HepG2 (cell line): ENCODE results near the gene SYCE3. TPM values are rescaled to one million over a fixed set of nuclear protein-coding genes. Genes with fewer than 3 reads are reported as not detected.

Experiments used
- IKZF4 ChIP-seq: sonication (generic); formaldehyde crosslinking; IDR thresholded peaks from 2 replicates; pipeline ENCODE4 v1.5.1; 2020; ENCODE audit warnings: borderline replicate concordance, mild to moderate bottlenecking, low read depth, missing genetic modification reagents; ENCODE audit errors: not compliant biosample characterization
- LCORL ChIP-seq, 2 experiments: fragments of 450-650 bp in 1 of 2; sonication (generic) in 1 of 2; formaldehyde crosslinking in 1 of 2; IDR thresholded peaks; 2 replicates each; pipeline versions ENCODE4 v1.5.0 to v1.6.1; 2017 to 2020; ENCODE audit warnings: antibody characterized with exemption in 1 of 2, missing genetic modification reagents in 1 of 2
- MBD4 ChIP-seq: IDR thresholded peaks from 2 replicates; pipeline ENCODE4 v1.6.1; 2012; ENCODE audit warnings: low read length, inconsistent platforms, borderline replicate concordance
- MTA1 ChIP-seq: sonication (generic); formaldehyde crosslinking; IDR thresholded peaks from 2 replicates; pipeline ENCODE4 v1.4.0; 2020; ENCODE audit warnings: missing genetic modification reagents, mild to moderate bottlenecking, borderline replicate concordance
- NFKBIZ ChIP-seq: IDR thresholded peaks from 2 replicates; pipeline ENCODE4 v1.6.1; 2018; ENCODE audit warnings: missing genetic modification reagents, missing compliant biosample characterization
- U2AF2 ChIP-seq: fragments of 200-400 bp; formaldehyde crosslinking; IDR thresholded peaks from 2 replicates; pipeline ENCODE4 v1.6.1; 2017; ENCODE audit warnings: low read depth, mild to moderate bottlenecking, low read length
- ZKSCAN1 ChIP-seq: fragments of 150-350 bp; IDR thresholded peaks from 2 replicates; pipeline ENCODE4 v1.6.1; 2014; ENCODE audit warnings: low read length
- ZNF354B ChIP-seq: sonication (generic); formaldehyde crosslinking; IDR thresholded peaks from 2 replicates; pipeline ENCODE4 v1.8.0; 2022; ENCODE audit warnings: mild to moderate bottlenecking, missing genetic modification reagents
- ZNF557 ChIP-seq: sonication (generic); formaldehyde crosslinking; IDR thresholded peaks from 2 replicates; pipeline ENCODE4 v1.4.0; 2020; ENCODE audit warnings: missing genetic modification reagents
- ZNF878 ChIP-seq: sonication (generic); formaldehyde crosslinking; IDR thresholded peaks from 2 replicates; pipeline ENCODE4 v1.8.1; 2023; ENCODE audit warnings: mild to moderate bottlenecking, missing genetic modification reagents, moderate library complexity
- polyA plus RNA-seq, 8 experiments: library from polyadenylated mRNA; depleted of rRNA in 3 of 8; stranded (reverse) in 7 of 8; unstranded in 1 of 8; fragments of >200 nt; fragmentation: Illumina TruSeq in 4 of 8; extraction: Trizol in 4 of 8; gene quantifications; 2 replicates each; pipeline versions ENCODE4 v1.2.1 to v1.2.3, GENCODE V29; 2011 to 2016; ENCODE audit warnings: low read depth in 4 of 8, missing spikeins in 1 of 8, mixed read lengths in 1 of 8; ENCODE audit not compliant: insufficient read depth in 1 of 8
- total RNA-seq, 5 experiments: library from RNA; depleted of rRNA; stranded (reverse); fragments of >200 nt; fragmentation: Illumina TruSeq; extraction: Trizol; gene quantifications; 2 replicates each; pipeline ENCODE4 v1.2.3, GENCODE V29; 2016; ENCODE audit warnings: low read depth in 1 of 5
- TF ChIP-seq, protein P1 (sequence below), 2 experiments: sonication (generic) in 1 of 2; formaldehyde crosslinking in 1 of 2; IDR thresholded peaks; 2 replicates each; pipeline versions ENCODE4 v1.6.1 to v1.9.0; 2014 to 2022; ENCODE audit warnings: antibody characterized with exemption in 1 of 2, borderline replicate concordance in 1 of 2, inconsistent platforms in 1 of 2, low read depth in 1 of 2, missing genetic modification reagents in 1 of 2
- TF ChIP-seq, protein P2 (sequence below): sonication (generic); formaldehyde crosslinking; IDR thresholded peaks from 2 replicates; pipeline ENCODE4 v1.8.0; 2022; ENCODE audit warnings: mild to moderate bottlenecking, missing genetic modification reagents; ENCODE audit not compliant: insufficient replicate concordance
- TF ChIP-seq, protein P3 (sequence below): sonication (generic); formaldehyde crosslinking; IDR thresholded peaks from 2 replicates; pipeline ENCODE4 v1.4.0; 2020; ENCODE audit warnings: mild to moderate bottlenecking, missing genetic modification reagents, borderline replicate concordance
- TF ChIP-seq, protein P4 (sequence below): sonication (generic); formaldehyde crosslinking; IDR thresholded peaks from 2 replicates; pipeline ENCODE4 v1.4.0; 2020; ENCODE audit warnings: mild to moderate bottlenecking, missing genetic modification reagents, borderline replicate concordance

SYCE3 gene
- total and polyA plus RNA-seq, 2 of the 13 experiments (the other 11 are each of a cell fraction or from before 2014, with no cell fraction given), result not detected

DNA sequence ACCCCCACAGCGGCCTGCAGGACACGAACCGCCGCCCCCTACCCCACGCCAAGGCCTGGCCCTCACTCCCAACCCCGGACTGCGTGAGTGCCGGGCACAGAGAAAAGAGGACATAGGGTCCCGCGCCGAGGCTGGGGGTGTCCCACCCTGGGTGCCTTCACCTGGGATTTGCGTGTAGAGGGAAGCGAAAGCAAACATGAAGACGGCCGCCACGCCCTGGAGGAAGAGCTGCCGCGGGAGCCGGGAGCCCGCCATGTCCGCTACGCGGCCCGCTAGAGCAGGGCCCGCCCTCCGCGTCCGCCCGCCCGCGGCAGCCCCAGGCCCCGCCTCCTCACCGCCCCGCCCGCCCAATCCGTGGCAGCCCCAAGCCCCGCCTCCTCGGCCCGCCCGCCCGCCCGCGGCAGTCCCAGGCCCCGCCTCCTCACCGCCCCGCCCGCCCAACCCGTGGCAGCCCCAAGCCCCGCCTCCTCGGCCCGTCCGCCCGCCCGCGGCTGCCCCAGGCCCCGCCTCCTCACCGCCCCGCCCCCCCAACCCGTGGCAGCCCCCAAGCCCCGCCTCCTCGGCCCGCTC, 55.2 kb downstream of the SYCE3 start, which contains the start of gene LMF2 (continued):
- TF ChIP-seq, protein P1, sequence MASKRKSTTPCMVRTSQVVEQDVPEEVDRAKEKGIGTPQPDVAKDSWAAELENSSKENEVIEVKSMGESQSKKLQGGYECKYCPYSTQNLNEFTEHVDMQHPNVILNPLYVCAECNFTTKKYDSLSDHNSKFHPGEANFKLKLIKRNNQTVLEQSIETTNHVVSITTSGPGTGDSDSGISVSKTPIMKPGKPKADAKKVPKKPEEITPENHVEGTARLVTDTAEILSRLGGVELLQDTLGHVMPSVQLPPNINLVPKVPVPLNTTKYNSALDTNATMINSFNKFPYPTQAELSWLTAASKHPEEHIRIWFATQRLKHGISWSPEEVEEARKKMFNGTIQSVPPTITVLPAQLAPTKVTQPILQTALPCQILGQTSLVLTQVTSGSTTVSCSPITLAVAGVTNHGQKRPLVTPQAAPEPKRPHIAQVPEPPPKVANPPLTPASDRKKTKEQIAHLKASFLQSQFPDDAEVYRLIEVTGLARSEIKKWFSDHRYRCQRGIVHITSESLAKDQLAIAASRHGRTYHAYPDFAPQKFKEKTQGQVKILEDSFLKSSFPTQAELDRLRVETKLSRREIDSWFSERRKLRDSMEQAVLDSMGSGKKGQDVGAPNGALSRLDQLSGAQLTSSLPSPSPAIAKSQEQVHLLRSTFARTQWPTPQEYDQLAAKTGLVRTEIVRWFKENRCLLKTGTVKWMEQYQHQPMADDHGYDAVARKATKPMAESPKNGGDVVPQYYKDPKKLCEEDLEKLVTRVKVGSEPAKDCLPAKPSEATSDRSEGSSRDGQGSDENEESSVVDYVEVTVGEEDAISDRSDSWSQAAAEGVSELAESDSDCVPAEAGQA (IDR thresholded peaks at IDR 0.05; ENCODE audit: low read depth), result no peak
- TF ChIP-seq, protein P1 (CRISPR knock-in tag; IDR thresholded peaks at IDR 0.05; ENCODE audit: borderline replicate concordance), result no peak
- TF ChIP-seq ZNF878 (CRISPR knock-in tag) (no peak), U2AF2 (no peak), NFKBIZ (no peak), MTA1 (no peak), LCORL (IDR thresholded peaks at IDR 0.05) (no peak), LCORL (CRISPR knock-in tag; IDR thresholded peaks at IDR 0.05) (no peak), ZNF557 (CRISPR knock-in tag) (no peak), ZNF354B (no peak), ZKSCAN1 (no peak), IKZF4 (no peak), MBD4 (no peak)
- TF ChIP-seq, protein P2, sequence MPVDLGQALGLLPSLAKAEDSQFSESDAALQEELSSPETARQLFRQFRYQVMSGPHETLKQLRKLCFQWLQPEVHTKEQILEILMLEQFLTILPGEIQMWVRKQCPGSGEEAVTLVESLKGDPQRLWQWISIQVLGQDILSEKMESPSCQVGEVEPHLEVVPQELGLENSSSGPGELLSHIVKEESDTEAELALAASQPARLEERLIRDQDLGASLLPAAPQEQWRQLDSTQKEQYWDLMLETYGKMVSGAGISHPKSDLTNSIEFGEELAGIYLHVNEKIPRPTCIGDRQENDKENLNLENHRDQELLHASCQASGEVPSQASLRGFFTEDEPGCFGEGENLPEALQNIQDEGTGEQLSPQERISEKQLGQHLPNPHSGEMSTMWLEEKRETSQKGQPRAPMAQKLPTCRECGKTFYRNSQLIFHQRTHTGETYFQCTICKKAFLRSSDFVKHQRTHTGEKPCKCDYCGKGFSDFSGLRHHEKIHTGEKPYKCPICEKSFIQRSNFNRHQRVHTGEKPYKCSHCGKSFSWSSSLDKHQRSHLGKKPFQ (CRISPR knock-in tag), result no peak
- TF ChIP-seq, protein P3, sequence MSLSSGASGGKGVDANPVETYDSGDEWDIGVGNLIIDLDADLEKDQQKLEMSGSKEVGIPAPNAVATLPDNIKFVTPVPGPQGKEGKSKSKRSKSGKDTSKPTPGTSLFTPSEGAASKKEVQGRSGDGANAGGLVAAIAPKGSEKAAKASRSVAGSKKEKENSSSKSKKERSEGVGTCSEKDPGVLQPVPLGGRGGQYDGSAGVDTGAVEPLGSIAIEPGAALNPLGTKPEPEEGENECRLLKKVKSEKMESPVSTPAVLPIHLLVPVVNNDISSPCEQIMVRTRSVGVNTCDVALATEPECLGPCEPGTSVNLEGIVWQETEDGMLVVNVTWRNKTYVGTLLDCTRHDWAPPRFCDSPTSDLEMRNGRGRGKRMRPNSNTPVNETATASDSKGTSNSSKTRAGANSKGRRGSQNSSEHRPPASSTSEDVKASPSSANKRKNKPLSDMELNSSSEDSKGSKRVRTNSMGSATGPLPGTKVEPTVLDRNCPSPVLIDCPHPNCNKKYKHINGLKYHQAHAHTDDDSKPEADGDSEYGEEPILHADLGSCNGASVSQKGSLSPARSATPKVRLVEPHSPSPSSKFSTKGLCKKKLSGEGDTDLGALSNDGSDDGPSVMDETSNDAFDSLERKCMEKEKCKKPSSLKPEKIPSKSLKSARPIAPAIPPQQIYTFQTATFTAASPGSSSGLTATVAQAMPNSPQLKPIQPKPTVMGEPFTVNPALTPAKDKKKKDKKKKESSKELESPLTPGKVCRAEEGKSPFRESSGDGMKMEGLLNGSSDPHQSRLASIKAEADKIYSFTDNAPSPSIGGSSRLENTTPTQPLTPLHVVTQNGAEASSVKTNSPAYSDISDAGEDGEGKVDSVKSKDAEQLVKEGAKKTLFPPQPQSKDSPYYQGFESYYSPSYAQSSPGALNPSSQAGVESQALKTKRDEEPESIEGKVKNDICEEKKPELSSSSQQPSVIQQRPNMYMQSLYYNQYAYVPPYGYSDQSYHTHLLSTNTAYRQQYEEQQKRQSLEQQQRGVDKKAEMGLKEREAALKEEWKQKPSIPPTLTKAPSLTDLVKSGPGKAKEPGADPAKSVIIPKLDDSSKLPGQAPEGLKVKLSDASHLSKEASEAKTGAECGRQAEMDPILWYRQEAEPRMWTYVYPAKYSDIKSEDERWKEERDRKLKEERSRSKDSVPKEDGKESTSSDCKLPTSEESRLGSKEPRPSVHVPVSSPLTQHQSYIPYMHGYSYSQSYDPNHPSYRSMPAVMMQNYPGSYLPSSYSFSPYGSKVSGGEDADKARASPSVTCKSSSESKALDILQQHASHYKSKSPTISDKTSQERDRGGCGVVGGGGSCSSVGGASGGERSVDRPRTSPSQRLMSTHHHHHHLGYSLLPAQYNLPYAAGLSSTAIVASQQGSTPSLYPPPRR (CRISPR knock-in tag), result no peak
- TF ChIP-seq, protein P4, sequence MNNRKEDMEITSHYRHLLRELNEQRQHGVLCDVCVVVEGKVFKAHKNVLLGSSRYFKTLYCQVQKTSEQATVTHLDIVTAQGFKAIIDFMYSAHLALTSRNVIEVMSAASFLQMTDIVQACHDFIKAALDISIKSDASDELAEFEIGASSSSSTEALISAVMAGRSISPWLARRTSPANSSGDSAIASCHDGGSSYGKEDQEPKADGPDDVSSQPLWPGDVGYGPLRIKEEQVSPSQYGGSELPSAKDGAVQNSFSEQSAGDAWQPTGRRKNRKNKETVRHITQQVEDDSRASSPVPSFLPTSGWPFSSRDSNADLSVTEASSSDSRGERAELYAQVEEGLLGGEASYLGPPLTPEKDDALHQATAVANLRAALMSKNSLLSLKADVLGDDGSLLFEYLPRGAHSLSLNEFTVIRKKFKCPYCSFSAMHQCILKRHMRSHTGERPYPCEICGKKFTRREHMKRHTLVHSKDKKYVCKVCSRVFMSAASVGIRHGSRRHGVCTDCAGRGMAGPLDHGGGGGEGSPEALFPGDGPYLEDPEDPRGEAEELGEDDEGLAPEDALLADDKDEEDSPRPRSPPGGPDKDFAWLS, result no peak
